Measurements from ENCODE around the gene SOX30.
"Not testable (repeated sequence)": the region's sequence is repeated elsewhere in the genome, so short reads cannot be mapped to it uniquely, and the experiment has no call there.

Gene SOX30

GRCh38 chr5:157652377-157652692, at the start of gene SOX30:
Gene SOX30 (minus strand): TSS chr5:157652438. CDS start chr5:157652078, 360 bp downstream.
- no peak for DNase-seq

GRCh38 chr5:157698674-157699073, 46.4 kb upstream of the SOX30 start:
- DNase-seq = not testable (repeated sequence)

GRCh38 chr5:157696154-157696553, 43.9 kb upstream of the SOX30 start:
- not testable (repeated sequence) for DNase-seq

- DNase-seq = not testable (repeated sequence)
Observed at GRCh38 chr5:157693816-157694215, 41.6 kb upstream of the SOX30 start.

- DNase-seq = no peak
Observed at GRCh38 chr5:157690690-157691433, 38.6 kb upstream of the SOX30 start.

GRCh38 chr5:157689942-157690689, 37.9 kb upstream of the SOX30 start:
- no peak for DNase-seq

- DNase-seq = no peak
Observed at GRCh38 chr5:157687198-157687554, 34.9 kb upstream of the SOX30 start.

GRCh38 chr5:157686276-157687197, 34.3 kb upstream of the SOX30 start:
- not testable (repeated sequence) for DNase-seq

GRCh38 chr5:157682257-157682656, 30.0 kb upstream of the SOX30 start:
- no peak for DNase-seq

GRCh38 chr5:157681048-157681447, 28.8 kb upstream of the SOX30 start:
- no peak for DNase-seq

GRCh38 chr5:157680239-157680638, 28.0 kb upstream of the SOX30 start:
- no peak for DNase-seq

GRCh38 chr5:157679801-157680200, 27.6 kb upstream of the SOX30 start:
- no peak for DNase-seq

- no peak for DNase-seq
Observed at GRCh38 chr5:157677931-157678330, 25.7 kb upstream of the SOX30 start.

- not testable (repeated sequence) for DNase-seq
Observed at GRCh38 chr5:157674351-157674750, 22.1 kb upstream of the SOX30 start.

- DNase-seq = no peak
Observed at GRCh38 chr5:157672976-157673375, 20.7 kb upstream of the SOX30 start.

- no peak for DNase-seq
Observed at GRCh38 chr5:157671592-157672330, 19.5 kb upstream of the SOX30 start.

- peak; percentile 12 for DNase-seq
Observed at GRCh38 chr5:157670662-157671591, 18.7 kb upstream of the SOX30 start, which contains the start of gene C5orf52. Gene C5orf52 (plus strand): TSS chr5:157671533. CDS start chr5:157671615, 82 bp downstream.

GRCh38 chr5:157669701-157670097, 17.5 kb upstream of the SOX30 start:
- no peak for DNase-seq

GRCh38 chr5:157668356-157668755, 16.1 kb upstream of the SOX30 start:
- no peak for DNase-seq

- peak; percentile 85 for DNase-seq
Observed at GRCh38 chr5:157665467-157666070, 13.3 kb upstream of the SOX30 start.
